Activated T-cell treated with anti-CD3 and anti-CD28 coated beads, Interleukin-2, amount 50 U/mL, for 1 hour (primary cell): ENCODE results near the gene IFNAR1.

Source experiments
- DNase-seq: peaks from one replicate; pipeline ENCODE4 v3.0.0-alpha.2; 2020

IFNAR1 gene

DNA sequence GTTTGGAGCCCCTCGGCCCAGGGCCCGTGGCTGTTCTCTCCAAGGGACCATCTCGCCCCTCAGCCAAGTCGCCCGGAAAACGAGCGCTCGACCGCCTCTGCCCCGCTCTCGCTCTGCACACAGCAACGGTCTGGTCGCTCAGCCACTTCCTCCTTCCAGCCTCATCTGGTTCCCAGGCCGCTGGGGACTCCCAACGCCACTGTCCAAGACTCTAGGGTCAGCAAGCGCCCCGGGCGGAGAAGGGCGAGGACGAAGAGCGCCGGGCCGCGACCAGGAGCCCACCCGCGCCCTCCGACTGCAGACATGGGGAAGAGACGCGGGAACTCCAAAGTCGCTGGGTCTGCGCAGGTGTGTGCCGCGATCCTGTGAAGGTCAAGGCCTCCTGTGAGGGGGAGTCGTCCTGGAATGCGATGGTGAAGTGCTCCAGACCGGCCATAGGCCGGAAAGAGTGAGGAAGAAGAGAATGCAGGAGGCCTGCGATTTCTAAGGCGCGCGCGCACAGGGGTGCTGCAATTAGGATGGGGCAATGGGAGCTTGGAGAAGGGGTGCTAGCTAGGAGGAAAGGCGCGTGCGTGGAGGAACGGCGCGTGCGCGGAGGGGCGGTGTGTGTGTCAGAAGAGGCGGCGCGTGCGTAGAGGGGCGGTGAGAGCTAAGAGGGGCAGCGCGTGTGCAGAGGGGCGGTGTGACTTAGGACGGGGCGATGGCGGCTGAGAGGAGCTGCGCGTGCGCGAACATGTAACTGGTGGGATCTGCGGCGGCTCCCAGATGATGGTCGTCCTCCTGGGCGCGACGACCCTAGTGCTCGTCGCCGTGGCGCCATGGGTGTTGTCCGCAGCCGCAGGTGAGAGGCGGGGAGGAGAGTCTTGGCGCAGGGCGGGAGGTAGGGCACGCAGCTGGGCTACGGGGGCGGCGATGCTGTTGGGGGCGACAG, at the start of gene IFNAR1:
Gene IFNAR1, plus strand, starts transcription at position 680 of the 931 bp plus-strand sequence. Its CDS starts 86 bp downstream, at position 766.
- peak; percentile 97 for DNase-seq

DNA sequence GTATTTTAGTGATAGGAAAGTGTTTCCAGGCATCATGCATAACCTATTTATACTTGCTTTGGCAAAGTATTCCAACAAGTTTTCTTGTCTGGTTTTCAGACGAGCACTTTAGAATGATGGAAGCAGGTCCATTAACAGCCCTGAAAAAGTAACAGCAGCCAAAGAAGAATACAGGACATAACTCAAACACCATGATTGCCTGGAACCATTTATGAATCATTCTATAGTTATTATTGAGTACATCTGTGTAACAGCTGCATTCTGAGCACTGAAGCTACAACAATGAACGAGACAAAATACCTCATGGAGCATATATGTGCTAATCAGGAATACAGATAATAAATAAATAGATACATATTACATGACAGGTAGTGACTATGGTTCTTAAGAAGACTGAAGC, 46.0 kb upstream of the IFNAR1 start:
- no peak for DNase-seq

DNA sequence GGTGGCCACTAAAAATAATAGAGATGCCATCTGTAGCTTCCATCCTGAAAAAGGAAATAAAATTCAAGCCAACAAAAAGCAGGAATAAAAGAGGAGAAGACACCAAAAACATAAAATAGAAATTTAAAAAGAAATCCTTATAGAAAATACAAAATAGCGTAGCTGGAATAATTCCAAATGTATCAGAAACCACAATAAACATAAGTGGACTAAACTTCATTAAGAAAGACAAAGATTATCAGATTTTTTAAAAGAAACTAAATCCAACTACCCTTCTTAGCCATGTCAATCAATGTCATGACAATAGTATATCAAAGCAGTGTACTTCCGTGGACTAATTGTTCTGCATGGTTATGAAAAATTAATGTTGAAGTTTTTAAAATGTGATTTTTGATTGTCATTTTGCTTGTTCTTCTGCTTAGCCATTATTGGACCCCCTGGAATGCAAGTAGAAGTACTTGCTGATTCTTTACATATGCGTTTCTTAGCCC, 45.4 kb upstream of the IFNAR1 start:
- DNase-seq, result no peak

DNA sequence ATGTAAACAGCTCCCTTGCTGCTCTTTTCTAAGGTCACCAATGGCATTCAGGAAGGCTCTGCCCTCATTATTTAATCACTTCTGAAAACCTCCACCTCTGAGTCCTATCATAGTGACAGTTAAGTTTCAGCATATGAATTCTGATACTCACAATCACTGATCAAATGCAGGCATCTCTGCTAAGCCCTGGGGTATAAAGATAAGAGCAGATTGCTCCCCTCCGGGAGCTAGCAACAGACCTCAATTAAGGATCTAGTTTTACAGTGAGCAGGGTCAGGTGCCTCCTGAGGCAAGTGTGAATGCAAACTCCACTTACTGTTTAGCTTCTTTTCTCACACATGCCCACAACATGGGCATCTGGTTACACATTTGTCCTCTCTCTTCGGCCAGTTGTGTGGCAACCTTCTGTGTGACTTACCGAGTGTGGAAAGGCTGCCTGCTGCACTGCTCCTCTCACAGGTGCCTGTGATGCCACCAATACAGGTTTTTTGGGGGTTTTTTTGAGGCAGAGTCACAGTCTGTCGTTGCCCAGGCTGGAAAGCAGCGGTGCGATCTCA, 43.6 kb upstream of the IFNAR1 start:
- DNase-seq, result no peak

DNA sequence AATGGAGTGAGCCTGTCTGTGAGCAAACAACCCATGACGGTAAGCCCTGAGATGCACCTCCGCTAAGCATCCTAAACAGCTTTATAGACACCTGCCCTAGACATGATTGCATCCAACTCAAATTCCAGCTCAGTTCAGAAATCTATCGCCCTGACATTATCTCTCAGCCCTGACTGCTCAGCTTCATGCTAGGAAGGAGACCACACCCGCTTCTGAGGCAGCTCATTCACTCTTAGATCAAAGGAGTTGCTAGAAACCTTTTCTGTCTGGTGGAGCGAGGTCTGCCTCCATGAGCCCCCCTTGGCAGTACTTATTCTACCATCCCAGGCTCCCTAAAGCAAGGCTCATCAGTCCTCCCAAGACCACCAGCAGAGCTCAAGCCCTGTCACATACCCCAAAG, 41.6 kb upstream of the IFNAR1 start:
- no peak for DNase-seq

DNA sequence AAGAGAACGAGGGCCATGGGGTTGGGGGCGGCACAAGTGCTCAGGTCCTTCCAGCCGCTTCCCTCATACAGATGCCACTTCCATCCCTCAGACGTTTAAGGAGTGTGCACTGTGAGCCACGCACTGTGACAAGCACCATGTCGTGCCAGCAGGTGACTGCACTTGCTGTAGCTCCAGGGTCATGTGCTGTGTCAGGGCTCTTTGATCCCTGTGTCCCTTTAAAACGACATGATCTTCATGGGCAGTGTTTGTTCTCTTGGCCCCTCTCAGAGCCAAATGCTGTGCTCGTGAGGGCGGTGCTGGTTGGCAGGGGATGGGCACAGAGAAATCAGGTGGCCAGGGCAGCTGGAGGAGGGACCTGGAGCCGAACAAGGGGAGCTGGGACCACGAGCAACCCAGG, 38.7 kb upstream of the IFNAR1 start:
- no peak for DNase-seq

DNA sequence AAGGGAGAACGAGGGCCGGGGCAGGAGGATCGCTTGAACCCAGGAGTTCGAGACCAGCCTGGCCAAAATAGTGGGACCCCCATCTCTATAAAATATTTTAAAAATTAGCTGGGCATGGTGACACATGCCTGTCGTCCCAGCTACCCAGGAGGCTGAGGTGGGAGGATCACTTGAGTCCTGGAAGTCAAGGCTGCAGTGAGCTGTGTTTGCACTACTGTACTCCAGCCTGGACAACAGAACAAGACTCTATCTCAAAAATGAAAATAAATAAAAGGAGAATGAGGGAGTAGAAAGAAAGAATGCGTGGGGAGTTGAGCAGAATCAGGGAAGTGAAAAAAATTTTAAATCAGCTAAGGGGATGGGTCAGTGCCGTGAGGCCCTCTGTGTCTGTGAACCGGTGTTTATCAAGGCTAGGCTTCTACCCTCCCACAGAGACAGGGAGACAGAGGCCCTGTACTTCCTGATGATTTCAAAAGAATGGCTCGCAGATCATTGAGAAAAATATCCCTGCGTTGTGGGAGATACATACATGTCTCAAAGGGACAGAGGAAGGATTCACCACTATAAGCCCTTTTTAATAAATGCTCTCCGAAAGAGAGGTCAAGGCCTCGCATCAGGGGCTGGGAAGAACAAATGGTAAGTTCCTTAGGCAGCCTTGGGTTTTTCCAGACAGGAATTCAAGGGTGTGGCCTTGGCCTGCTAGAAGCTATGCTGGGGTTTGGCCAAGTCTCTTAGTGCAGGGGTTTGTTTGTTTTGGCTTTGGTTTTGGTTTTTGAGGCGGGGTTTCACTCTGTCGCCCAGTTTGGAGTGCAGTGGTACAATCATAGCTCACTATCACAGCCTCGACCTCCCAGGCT, 37.9 kb upstream of the IFNAR1 start:
- no peak for DNase-seq

DNA sequence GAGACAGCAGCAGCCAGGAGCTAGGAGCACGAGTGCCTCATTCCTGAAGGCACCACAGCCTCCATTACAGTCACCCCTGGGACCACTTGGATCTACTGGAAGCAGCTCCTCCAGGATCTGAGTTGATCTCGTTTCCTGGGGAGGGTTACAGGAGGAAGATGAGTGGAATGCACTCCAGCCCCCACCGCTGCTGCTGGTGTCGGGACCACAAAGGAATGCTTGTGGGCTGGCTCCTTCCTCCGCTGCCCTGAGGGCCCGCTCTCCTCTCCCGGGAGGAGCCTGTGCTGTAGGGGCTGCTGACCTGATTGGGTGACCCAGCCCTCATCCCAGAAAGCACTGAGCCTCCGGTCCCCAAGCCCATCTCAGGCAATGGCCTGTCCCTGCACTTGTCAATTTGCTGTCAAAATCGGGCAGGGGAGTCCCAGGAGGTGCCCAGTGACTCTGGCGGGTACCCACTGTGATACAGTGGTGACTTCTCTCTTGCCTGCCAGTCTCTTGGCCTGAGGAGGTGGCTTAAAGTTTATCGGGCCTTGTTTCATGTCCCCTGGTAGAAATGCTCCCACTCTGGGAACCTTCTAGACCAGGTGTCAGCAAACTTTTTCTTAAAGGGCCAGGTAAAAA, 35.5 kb upstream of the IFNAR1 start:
- DNase-seq, result no peak

DNA sequence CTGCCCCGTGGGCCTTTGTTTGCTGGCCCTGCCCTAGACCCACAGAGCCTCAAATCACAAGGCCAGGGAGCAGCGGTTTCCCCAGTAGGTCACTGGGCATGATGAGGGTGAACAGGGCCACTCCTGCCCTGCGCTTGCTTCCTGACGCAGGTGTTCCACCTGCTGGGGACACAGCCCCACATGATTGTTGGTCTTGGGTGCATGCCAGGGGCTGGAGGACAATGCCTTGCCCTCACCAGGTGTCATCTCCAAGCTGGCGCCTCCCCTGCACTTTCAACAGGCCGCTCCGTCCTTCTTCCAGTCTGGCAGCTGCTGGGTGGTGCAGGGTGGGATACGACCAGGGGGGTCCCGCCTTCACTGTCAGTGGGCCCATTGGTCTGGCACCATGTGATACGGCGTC, 34.3 kb upstream of the IFNAR1 start:
- DNase-seq, result no peak

DNA sequence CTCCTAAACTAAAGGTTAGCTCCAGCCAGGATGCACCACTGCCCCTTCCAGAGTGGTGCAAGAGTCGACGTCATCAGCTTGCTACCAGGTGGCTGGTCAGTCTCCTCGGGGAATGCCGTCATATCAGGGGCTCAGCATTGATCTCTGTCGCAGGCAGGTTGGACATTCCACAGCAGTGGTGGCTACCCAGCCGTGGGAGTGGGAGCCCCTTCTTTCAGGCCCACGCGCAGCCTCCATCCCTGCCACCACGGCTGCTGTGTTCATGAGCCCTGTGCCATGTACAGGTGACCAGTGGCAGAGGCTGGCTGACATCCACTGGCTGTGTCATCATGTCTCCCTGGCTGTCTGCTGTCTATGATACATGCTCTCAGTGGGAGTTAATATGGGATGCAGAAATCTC, 33.1 kb upstream of the IFNAR1 start:
- no peak for DNase-seq

DNA sequence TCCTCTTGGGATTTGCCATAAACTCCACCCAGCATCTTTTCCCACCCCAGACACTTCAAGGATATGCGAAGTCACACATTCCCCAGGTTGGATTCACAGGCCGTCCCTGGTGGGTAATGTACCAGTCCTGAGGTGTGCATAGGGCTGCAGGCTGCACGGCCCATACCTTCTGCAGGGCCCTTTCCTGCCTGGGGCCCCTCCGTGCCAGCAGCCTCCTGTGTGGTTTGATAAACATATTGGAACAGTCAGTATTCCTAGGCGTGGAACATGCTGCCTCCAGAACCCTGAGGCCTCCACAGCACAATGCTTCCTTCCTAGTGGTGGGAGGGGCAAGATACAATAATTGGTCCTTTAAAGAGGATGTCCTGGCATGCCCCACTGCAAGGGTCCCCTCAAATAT, 32.0 kb upstream of the IFNAR1 start:
- no peak for DNase-seq

DNA sequence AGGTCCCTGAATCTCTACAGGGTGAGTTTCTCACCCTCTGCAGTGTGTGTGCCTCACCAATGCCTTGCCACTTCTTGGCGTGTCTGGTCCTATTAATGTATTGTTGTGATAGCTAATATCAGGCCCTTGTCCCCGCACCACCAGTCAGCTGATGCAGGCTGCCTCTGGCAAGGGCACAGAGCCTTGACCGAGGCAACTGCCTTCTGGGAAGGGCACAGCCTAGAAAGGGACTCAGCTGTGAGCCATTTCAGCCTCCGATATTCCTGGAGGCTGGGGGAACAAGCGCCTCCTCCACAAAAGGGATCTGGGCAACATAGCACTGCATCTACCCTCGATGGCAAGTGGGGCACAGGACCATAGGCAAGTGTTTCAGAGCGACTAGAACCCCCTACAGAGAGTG, 31.6 kb upstream of the IFNAR1 start:
- DNase-seq, result no peak

DNA sequence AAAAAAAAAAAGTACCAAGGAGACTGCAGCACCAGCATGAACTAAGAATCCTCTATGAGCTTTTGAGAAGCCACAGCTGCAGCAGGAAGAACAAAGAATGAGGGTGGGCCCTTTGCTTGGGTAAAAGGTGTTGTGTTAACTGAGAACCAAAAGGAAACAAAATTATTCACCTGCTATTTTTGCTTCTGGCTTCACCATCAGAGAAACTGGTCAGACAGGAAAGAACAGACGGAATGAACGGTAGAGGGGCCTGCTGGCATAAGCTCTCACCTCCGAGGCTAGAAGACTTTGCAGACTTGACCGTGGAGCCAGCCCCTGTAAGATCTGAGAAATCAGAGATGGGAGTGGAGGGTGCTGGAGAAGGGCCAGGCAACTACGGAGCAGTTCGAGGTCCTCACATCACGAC, 31.0 kb upstream of the IFNAR1 start:
- DNase-seq, result no peak

DNA sequence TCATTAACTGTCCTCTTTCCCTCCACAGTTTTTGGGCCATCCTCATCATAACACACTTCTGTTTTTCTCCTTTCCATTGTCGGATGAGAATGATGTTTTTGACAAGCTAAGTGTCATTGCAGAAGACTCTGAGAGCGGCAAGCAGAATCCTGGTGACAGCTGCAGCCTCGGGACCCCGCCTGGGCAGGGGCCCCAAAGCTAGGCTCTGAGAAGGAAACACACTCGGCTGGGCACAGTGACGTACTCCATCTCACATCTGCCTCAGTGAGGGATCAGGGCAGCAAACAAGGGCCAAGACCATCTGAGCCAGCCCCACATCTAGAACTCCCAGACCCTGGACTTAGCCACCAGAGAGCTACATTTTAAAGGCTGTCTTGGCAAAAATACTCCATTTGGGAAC, 28.6 kb upstream of the IFNAR1 start:
- no peak for DNase-seq

DNA sequence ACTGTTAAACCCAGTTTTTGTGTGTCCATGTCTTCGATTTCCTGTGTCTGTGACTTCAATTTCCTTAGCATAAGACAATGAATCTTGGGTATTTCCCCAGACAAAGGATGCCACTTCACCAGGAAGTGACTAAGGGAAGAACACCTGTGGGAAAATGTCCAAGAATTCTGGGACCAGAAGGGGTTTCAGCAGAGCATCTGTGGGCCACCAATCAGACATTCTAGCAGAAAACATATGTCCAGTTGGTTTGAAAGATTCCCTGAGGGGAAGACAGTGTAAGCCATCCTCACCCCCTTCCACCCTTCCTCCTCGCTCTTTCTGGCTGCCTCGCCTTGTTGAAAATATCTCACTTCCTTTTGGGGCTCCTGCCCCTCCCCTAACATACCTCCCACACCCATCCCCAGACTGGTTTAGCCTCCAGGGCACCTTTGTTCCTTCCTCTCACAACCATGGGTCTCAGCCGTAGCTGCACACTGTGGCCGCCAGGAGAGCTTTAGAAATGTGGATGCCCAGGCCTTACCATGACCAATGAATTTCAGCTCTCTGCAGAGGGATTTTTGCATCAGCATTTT, 25.5 kb upstream of the IFNAR1 start:
- DNase-seq, result peak; percentile 35

DNA sequence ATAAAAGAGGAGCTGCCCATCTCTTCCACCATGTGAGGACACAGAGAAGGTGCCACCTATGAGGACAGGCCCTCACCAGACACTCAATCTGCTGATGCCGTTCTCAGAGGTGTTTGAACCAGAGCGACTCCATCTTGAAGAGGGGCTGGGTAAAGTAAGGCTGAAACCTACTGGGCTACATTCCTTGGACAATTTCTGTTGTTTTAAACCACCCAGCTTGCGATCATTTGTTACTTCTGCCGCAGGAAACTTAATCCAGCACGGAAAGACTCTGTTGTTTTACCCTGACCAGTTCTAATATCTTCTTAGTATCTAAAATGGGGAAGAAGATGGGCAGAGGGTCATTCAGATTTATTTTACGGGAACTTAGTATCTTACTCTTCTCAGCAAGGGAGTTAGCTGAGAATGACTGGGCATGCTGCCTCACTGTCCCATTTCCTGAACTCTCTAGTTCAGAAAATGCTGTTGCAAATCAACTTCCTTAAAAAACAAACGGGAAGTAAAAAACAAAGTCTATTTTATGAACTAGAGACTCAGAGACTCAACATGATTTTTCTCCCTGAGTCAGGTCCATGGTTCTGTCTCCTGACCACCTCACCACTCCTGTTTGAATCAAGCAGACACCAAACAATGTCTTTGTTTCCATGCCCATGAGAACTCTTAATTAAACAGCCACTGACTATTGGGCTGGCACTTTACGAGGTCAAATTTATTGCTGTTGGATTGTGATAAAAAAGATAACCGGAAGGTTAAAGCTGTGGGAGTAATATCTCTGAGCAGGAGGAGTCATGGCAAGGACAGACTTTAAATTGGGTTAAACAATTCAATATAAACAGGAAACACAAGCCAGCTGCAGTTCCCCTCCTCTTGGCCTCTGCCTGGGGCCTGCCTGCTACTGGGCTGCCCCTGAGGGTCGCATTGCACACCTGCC, 23.8 kb upstream of the IFNAR1 start:
- no peak for DNase-seq

DNA sequence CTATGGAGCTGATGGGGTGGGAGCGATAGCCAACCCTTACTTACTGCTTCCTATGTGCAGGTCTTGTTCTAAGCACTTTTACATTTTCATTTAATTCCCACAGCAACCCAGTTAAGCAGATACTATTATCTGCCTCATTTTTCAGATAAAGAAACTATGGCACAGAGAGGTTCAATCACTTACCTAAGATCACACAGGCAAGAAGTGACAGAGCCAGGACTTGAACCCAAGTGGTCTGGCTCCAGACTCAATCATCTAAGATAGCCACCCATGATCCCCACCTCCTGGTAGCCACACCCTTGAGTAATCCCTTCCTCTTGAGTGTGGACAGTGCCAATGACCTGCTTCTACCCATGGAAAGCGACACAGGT, 23.2 kb upstream of the IFNAR1 start:
- DNase-seq, result no peak

DNA sequence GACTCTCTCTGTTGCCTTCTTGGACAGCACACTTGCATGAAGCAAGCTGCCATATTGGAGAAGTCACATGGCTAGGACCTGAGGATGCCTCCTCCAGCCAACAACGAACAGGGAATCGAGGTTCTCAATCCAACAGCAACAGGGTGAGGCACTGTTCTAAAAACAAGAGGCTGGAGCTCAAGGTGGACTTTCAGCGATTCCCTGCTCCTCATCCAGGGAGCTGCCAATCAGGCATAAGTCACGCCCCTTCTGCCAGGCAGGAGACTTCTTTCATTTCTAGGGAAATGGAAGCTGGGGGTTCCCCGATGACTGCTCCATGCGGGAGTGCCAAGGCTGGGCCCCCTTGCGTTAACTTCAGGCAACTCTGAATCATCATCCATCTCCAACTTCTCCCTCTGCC, 22.7 kb upstream of the IFNAR1 start:
- DNase-seq, result no peak

DNA sequence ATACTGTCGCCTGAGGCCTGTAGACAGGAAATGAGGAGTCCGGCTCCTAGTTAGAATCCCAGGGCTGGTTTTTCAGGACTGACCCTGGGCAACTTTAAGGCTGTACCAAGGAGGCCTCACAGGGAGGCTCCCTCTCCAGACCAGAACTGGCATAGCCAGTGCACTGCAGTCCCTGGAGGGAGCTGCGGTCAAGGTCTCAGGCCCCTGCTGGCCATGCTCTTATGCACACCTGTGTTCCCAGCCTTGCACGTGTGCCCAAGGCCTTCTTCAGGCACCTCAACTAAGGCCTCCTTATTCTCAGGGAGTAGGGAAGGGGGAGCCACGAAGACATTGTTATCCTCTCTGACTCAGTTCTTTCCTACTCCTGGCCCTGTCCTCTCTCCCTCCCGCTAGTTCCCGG, 22.0 kb upstream of the IFNAR1 start:
- DNase-seq, result no peak

DNA sequence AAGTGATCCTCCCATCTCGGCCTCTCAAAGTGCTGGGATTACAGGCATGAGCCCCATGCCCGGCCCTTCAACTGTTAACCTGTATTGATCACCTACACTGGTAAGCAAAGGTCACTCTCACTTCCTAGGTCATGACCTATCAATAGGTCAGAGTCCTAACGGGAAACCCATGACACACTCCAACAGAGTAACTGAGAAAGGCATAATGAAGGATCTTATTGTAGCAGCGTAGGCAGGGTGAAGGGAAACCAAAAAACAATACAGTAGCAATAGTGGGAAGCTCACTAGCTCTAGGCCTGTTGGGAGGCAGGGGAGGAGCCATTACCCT, 19.5 kb upstream of the IFNAR1 start:
- no peak for DNase-seq

DNA sequence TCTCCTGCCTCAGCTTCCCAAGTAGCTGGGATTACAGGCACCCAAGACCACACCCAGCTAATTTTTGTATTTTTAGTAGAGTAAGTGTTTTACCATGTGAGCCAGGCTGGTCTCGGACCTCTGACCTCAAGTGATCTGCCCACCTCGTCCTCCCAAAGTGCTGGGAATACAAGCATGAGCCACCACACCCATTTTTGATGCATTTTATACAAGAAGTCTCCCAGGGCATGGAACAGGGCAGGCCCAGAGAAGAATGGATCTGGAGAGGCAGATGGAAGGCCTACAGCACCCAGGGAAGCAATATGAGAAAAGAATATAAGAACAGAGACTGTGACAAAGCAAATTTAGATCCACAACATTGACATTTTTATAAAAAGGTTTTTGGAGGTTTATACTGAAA, 18.8 kb upstream of the IFNAR1 start:
- DNase-seq, result no peak
